IMR-90 (cell line): ENCODE measurements around the gene ADGRD1. TPM values are rescaled to one million over a fixed set of nuclear protein-coding genes. Genes with fewer than 3 reads are reported as not detected.

Source experiments
- ATAC-seq: fragments of 200-7000 bp; cut with Tn5 transposase; 2 replicates; pipeline ENCODE4 v1.9.1; 2020; ENCODE audit warnings: low read depth, mild to moderate bottlenecking, moderate library complexity
- BruUV-seq: library from RNA; stranded (reverse); fragments of 400-500 nt; replicated peaks from 2 replicates; lab custom pipeline; 2021; lab: Mats Ljungman, UMichigan
- CTCF ChIA-PET: fragments of 300-600 bp; formaldehyde crosslinking; extraction: SDS; loops from one replicate; lab custom pipeline; 2021; ENCODE audit warnings: antibody characterized with exemption; lab: Yijun Ruan, JAX
- POLR2A ChIA-PET: fragments of 300-600 bp; sonication (Branson Sonifier 250); formaldehyde crosslinking; loops from one replicate; lab custom pipeline; 2022; ENCODE audit warnings: antibody characterized with exemption; ENCODE audit not compliant: unreplicated experiment; lab: Charles Lee
- DNase-seq: peaks from one replicate; pipeline ENCODE4 v3.0.0; 2013
- H2AFZ ChIP-seq: replicated peaks from 2 replicates; pipeline ENCODE3; 2013; ENCODE audit warnings: low read length, mild to moderate bottlenecking; ENCODE audit not compliant: poor library complexity
- H2AK5ac ChIP-seq: 2 replicates; pipeline ENCODE4 v1.6.1; 2013; ENCODE audit warnings: low read depth, low read length, inconsistent platforms
- H2AK9ac ChIP-seq: replicated peaks from 2 replicates; pipeline ENCODE3; 2013; ENCODE audit warnings: mild to moderate bottlenecking, low read depth, low read length, moderate library complexity; ENCODE audit not compliant: poor library complexity
- H2BK120ac ChIP-seq: 2 replicates; pipeline ENCODE4 v1.6.1; 2013; ENCODE audit warnings: low read depth, low read length, inconsistent platforms
- H2BK15ac ChIP-seq: 3 replicates; pipeline ENCODE4 v1.6.1; 2013; ENCODE audit warnings: low read depth, low read length, inconsistent platforms
- H2BK20ac ChIP-seq: 2 replicates; pipeline ENCODE4 v1.6.1; 2013; ENCODE audit warnings: low read depth, mild to moderate bottlenecking, inconsistent platforms, low read length, moderate library complexity
- H2BK5ac ChIP-seq: 2 replicates; pipeline ENCODE4 v1.6.1; 2013; ENCODE audit warnings: mild to moderate bottlenecking, low read depth, low read length, inconsistent platforms; ENCODE audit not compliant: poor library complexity, severe bottlenecking
- H3K14ac ChIP-seq: replicated peaks from 2 replicates; pipeline ENCODE4 v1.6.1; 2013; ENCODE audit warnings: low read depth, low read length, inconsistent platforms
- H3K18ac ChIP-seq: 2 replicates; pipeline ENCODE4 v1.6.1; 2013; ENCODE audit warnings: low read depth, low read length, control low read depth
- H3K23ac ChIP-seq: 2 replicates; pipeline ENCODE4 v1.6.1; 2013; ENCODE audit warnings: low read depth, low read length, inconsistent platforms
- H3K27ac ChIP-seq: 2 replicates; pipeline ENCODE4 v1.5.1; 2013; ENCODE audit warnings: mild to moderate bottlenecking, control low read depth, low read length; ENCODE audit not compliant: insufficient read depth
- H3K27me3 ChIP-seq: 2 replicates; pipeline ENCODE4 v1.6.1; 2013; ENCODE audit warnings: low read length; ENCODE audit not compliant: control insufficient read depth, insufficient read depth
- H3K36me3 ChIP-seq: 2 replicates; pipeline ENCODE4 v1.6.1; 2013; ENCODE audit warnings: low read length, mixed read lengths; ENCODE audit not compliant: control insufficient read depth, insufficient read depth
- H3K4ac ChIP-seq: 2 replicates; pipeline ENCODE4 v1.6.1; 2013; ENCODE audit warnings: low read depth, low read length, inconsistent platforms
- H3K4me1 ChIP-seq: 2 replicates; pipeline ENCODE4 v1.6.1; 2013; ENCODE audit warnings: low read length, mixed read lengths; ENCODE audit not compliant: control insufficient read depth, insufficient read depth
- H3K4me2 ChIP-seq: 2 replicates; pipeline ENCODE4 v1.6.1; 2013; ENCODE audit warnings: low read depth, mild to moderate bottlenecking, control low read depth, low read length, moderate library complexity
- H3K4me3 ChIP-seq: 2 replicates; pipeline ENCODE4 v1.5.1; 2013; ENCODE audit warnings: low read depth, mild to moderate bottlenecking, control low read depth, low read length, moderate library complexity; ENCODE audit not compliant: insufficient read depth
- H3K56ac ChIP-seq: 2 replicates; pipeline ENCODE4 v1.6.1; 2013; ENCODE audit warnings: low read length, inconsistent platforms; ENCODE audit not compliant: insufficient read depth; ENCODE audit errors: extremely low read depth
- H3K79me1 ChIP-seq, 2 experiments: 2 replicates each; pipeline ENCODE4 v1.6.1; 2013; ENCODE audit warnings: low read length in 2 of 2, inconsistent platforms in 1 of 2, low read depth in 1 of 2
- H3K9ac ChIP-seq: 2 replicates; pipeline ENCODE4 v1.6.1; 2013; ENCODE audit warnings: low read depth, low read length, control low read depth
- H3K9me1 ChIP-seq: 2 replicates; pipeline ENCODE4 v1.6.1; 2013; ENCODE audit warnings: low read length, inconsistent platforms; ENCODE audit not compliant: insufficient read depth
- H3K9me3 ChIP-seq: 2 replicates; pipeline ENCODE4 v1.6.1; 2013; ENCODE audit warnings: low read length; ENCODE audit not compliant: control insufficient read depth, insufficient read depth
- H4K20me1 ChIP-seq: 2 replicates; pipeline ENCODE4 v1.6.1; 2013; ENCODE audit warnings: low read length, inconsistent platforms; ENCODE audit not compliant: insufficient read depth
- H4K5ac ChIP-seq: 2 replicates; pipeline ENCODE4 v1.6.1; 2013; ENCODE audit warnings: mild to moderate bottlenecking, low read depth, low read length, control low read depth
- H4K8ac ChIP-seq, 2 experiments: 2 replicates each; pipeline ENCODE4 v1.6.1; 2013; ENCODE audit warnings: low read depth in 2 of 2, low read length in 2 of 2, control low read depth in 1 of 2, inconsistent platforms in 1 of 2
- H4K91ac ChIP-seq: 2 replicates; pipeline ENCODE4 v1.6.1; 2013; ENCODE audit warnings: low read depth, low read length, inconsistent platforms; ENCODE audit not compliant: insufficient read depth
- BHLHE40 ChIP-seq: fragments of 150-350 bp; IDR thresholded peaks from 2 replicates; pipeline ENCODE4 v1.6.1; 2016; ENCODE audit warnings: mild to moderate bottlenecking, low read depth, low read length
- CHD1 ChIP-seq: IDR thresholded peaks from 2 replicates; pipeline ENCODE4 v1.6.1; 2012; ENCODE audit warnings: low read depth, low read length, improper control_type of control experiment
- FOS ChIP-seq: fragments of 150-350 bp; IDR thresholded peaks from 2 replicates; pipeline ENCODE4 v1.6.1; 2016; ENCODE audit warnings: low read depth, low read length
- MAFK ChIP-seq: IDR thresholded peaks from 2 replicates; pipeline ENCODE4 v1.6.1; 2012; ENCODE audit warnings: low read depth, low read length, improper control_type of control experiment
- MAZ ChIP-seq: IDR thresholded peaks from 2 replicates; pipeline ENCODE4 v1.6.1; 2012; ENCODE audit warnings: low read depth, mild to moderate bottlenecking, low read length, improper control_type of control experiment, moderate library complexity, borderline replicate concordance
- MXI1 ChIP-seq: IDR thresholded peaks from 2 replicates; pipeline ENCODE4 v1.6.1; 2012; ENCODE audit warnings: low read depth, mild to moderate bottlenecking, low read length, moderate library complexity, borderline replicate concordance
- NFE2L2 ChIP-seq: fragments of 150-350 bp; IDR thresholded peaks from 2 replicates; pipeline ENCODE4 v1.6.1; 2016; ENCODE audit warnings: low read depth, mild to moderate bottlenecking, low read length
- POLR2A ChIP-seq: IDR thresholded peaks from 2 replicates; pipeline ENCODE4 v1.6.1; 2012; ENCODE audit warnings: mild to moderate bottlenecking, low read depth, low read length
- RAD21 ChIP-seq: IDR thresholded peaks from 2 replicates; pipeline ENCODE4 v1.6.1; 2012; ENCODE audit warnings: low read length, improper control_type of control experiment
- RFX5 ChIP-seq: IDR thresholded peaks from 2 replicates; pipeline ENCODE4 v1.8.0; 2012; ENCODE audit warnings: low read depth, mild to moderate bottlenecking, low read length, moderate library complexity
- SMC3 ChIP-seq: fragments of 150-350 bp; IDR thresholded peaks from 2 replicates; pipeline ENCODE4 v1.6.1; 2016; ENCODE audit warnings: low read depth, mild to moderate bottlenecking, antibody characterized with exemption, low read length, moderate library complexity
- WGBS, 2 experiments: methylation state at CpG; one replicate each; pipeline versions ENCODE4 v1.1.5 to v1.1.7; 2013; ENCODE audit warnings: missing lambda C conversion rate in 2 of 2; ENCODE audit not compliant: insufficient read length in 1 of 2; ENCODE audit errors: extremely low coverage in 2 of 2; 5-methylcytosine and 5-hydroxymethylcytosine counted together
- dilution Hi-C: fragments of 300-500 bp; cut with HindIII; formaldehyde crosslinking; loops from one replicate; pipeline ENCODE4 v1.14.3; 2018; ENCODE audit warnings: low sequenced_read_pairs; ENCODE audit not compliant: unreplicated experiment
- in situ Hi-C: fragments of 300-500 bp; cut with MboI; formaldehyde crosslinking; loops from 3 replicates; pipeline ENCODE4 v1.14.3; 2019; ENCODE audit warnings: low sequenced_read_pairs, inconsistent platforms, mixed read lengths
- intact Hi-C: fragments of 100-400 bp; cut with micrococcal nuclease; formaldehyde crosslinking; loops from 2 replicates; pipeline ENCODE4 v1.10.0; 2022
- polyA plus RNA-seq, 3 experiments: library from polyadenylated mRNA; depleted of rRNA; stranded (reverse); fragments of >200 nt; gene quantifications; 2 replicates each; pipeline ENCODE4 v1.2.3, GENCODE V29; 2012; ENCODE audit warnings: low replicate concordance in 1 of 3
- total RNA-seq: library from RNA; depleted of rRNA; stranded (reverse); fragments of >200 nt; gene quantifications from 2 replicates; pipeline ENCODE4 v1.2.3, GENCODE V29; 2012
- TF ChIP-seq, protein P1 (sequence below): conservative IDR thresholded peaks from 2 replicates; pipeline ENCODE4 v1.5.1; 2012; ENCODE audit warnings: mild to moderate bottlenecking, low read depth, low read length, improper control_type of control experiment
- TF ChIP-seq, protein P2 (sequence below): fragments of 150-350 bp; IDR thresholded peaks from 2 replicates; pipeline ENCODE4 v1.6.1; 2016; ENCODE audit warnings: low read depth, mild to moderate bottlenecking, low read length, moderate library complexity, borderline replicate concordance
- TF ChIP-seq, protein P3 (sequence below): fragments of 150-350 bp; IDR thresholded peaks from 2 replicates; pipeline ENCODE4 v1.6.1; 2017; ENCODE audit warnings: mild to moderate bottlenecking, antibody characterized with exemption, low read length, low read depth

ADGRD1 gene
- total and polyA plus RNA-seq, 2 of the 4 experiments (the other 2 are of a cell fraction), result not detected

DNA sequence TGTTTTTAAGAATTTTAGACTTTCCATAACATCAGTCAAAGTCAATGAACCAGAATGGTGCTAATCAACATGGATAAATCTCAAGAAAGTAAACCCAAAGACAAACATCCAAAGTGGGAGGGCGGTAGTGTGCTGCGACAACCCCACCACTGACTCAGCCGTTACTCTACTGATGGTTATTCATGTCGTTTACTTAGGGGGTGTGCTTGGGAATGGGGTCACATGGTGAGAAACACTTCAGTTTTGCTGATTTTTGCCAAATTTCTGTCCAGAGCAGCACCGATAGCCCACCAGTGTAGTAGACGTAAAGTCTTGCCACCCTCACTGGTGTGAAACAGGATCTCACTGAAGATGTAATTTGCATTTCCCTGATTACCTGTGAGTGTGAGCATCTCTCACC lies 99.9 kb downstream of the ADGRD1 start:
- in situ Hi-C loops, result no loop called here
- Histone ChIP-seq H2AK5ac (no peak overlapping the region), H3K9me1 (no peaks in the 10 kb centered on the region), H3K4me2 (no peak overlapping the region), H2BK120ac (no peak overlapping the region), H3K4me1 (no peaks in the 10 kb centered on the region), H2BK5ac (no peak overlapping the region), H3K79me1 (no peaks in the 10 kb centered on the region), H3K27ac (no peak overlapping the region), H3K36me3 (no peaks in the 10 kb centered on the region), H4K20me1 (no peaks in the 10 kb centered on the region), H3K4me3 (no peak overlapping the region), H3K18ac (no peak overlapping the region), H3K9me3 (peaks cover 39% of the 10 kb centered on the region), H3K27me3 (no peaks in the 10 kb centered on the region), H3K9ac (no peak overlapping the region), H4K5ac (no peak overlapping the region), H3K4ac (no peak overlapping the region), H3K56ac (no peak overlapping the region), H2AFZ (no peak overlapping the region), H2BK20ac (no peak overlapping the region), H4K8ac (no peak overlapping the region), H3K14ac (no peak overlapping the region), H2AK9ac (no peak overlapping the region), H3K23ac (no peak overlapping the region), H4K91ac (no peak overlapping the region), H2BK15ac (no peak overlapping the region)
- no peak for DNase-seq
- ATAC-seq, result no peak
- BruUV-seq, result no TSS peak
- CTCF ChIA-PET, result no interaction called here
- POLR2A ChIA-PET, result no interaction called here
- dilution Hi-C loops, result no loop called here
- no CpG with 5 or more reads among the region's 6 CpGs for WGBS, 2 experiments
- TF ChIP-seq, protein P1, sequence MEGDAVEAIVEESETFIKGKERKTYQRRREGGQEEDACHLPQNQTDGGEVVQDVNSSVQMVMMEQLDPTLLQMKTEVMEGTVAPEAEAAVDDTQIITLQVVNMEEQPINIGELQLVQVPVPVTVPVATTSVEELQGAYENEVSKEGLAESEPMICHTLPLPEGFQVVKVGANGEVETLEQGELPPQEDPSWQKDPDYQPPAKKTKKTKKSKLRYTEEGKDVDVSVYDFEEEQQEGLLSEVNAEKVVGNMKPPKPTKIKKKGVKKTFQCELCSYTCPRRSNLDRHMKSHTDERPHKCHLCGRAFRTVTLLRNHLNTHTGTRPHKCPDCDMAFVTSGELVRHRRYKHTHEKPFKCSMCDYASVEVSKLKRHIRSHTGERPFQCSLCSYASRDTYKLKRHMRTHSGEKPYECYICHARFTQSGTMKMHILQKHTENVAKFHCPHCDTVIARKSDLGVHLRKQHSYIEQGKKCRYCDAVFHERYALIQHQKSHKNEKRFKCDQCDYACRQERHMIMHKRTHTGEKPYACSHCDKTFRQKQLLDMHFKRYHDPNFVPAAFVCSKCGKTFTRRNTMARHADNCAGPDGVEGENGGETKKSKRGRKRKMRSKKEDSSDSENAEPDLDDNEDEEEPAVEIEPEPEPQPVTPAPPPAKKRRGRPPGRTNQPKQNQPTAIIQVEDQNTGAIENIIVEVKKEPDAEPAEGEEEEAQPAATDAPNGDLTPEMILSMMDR, result no peak
- no peak for TF ChIP-seq SMC3
- no peak for TF ChIP-seq FOS
- TF ChIP-seq, protein P2, sequence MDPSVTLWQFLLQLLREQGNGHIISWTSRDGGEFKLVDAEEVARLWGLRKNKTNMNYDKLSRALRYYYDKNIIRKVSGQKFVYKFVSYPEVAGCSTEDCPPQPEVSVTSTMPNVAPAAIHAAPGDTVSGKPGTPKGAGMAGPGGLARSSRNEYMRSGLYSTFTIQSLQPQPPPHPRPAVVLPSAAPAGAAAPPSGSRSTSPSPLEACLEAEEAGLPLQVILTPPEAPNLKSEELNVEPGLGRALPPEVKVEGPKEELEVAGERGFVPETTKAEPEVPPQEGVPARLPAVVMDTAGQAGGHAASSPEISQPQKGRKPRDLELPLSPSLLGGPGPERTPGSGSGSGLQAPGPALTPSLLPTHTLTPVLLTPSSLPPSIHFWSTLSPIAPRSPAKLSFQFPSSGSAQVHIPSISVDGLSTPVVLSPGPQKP, result no peak
- no peak for TF ChIP-seq BHLHE40
- TF ChIP-seq NFE2L2, result no peak
- TF ChIP-seq, protein P3, sequence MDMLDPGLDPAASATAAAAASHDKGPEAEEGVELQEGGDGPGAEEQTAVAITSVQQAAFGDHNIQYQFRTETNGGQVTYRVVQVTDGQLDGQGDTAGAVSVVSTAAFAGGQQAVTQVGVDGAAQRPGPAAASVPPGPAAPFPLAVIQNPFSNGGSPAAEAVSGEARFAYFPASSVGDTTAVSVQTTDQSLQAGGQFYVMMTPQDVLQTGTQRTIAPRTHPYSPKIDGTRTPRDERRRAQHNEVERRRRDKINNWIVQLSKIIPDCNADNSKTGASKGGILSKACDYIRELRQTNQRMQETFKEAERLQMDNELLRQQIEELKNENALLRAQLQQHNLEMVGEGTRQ, result no peak
- no peak for TF ChIP-seq CHD1
- TF ChIP-seq RFX5, result no peak
- TF ChIP-seq POLR2A, result no peak
- no peak for TF ChIP-seq MAZ
- TF ChIP-seq MAFK, result no peak
- TF ChIP-seq MXI1, result no peak
- no peak for TF ChIP-seq RAD21
- intact Hi-C loops, result no loop called here
